HPDE6-E6E7 (cell line): ENCODE results near the gene POMP.
"Not testable (repeated sequence)": the region's sequence is repeated elsewhere in the genome, so short reads cannot be mapped to it uniquely, and the experiment has no call there.

ENCODE experiments used
- DNase-seq: peaks from one replicate; pipeline ENCODE4 v3.0.0; 2011; ENCODE audit warnings: missing footprints; ENCODE audit errors: extremely low spot score

The POMP gene

DNA sequence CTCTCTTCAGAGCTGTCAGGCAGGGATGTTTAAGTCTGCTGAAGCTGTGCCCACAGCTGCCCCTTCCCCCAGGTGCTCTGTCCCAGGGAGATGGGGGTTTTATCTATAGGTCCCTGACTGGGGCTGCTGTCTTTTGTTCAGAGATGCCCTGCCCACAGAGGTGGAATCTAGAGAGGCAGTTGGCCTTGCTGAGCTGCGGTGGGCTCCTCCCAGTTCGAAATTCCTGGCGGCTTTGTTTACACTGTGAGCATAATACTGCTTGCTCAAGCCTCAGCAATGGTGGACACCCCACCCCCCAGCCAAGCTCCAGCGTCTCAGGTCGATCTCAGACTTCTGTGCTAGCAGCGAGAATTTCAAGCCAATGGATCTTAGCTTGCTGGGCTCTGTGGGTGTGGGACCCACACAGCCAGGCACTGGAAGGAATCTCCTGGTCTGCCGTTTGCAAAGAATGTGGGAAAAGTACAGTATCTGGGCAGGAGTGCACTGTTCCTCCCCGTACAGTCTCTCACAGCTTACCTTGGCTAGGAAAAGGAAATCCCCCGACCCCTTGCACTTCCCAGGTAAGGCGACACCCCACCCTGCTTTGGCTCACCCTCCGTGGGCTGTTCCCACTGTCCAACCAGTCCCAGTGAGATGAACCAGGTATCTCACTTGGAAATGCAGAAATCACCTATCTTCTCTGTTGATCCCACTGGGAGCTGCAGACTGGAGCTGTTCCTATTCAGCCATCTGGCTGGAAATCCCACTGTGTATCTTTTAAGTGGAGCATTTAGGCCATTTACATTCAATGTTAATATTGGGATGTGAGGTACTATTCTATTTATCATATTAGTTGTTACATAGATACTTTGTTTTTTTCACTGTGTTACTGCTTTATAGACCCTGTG is 34.9 kb downstream of the POMP start:
- DNase-seq, result not testable (repeated sequence)

- no peak for DNase-seq
These were observed 38.5 kb downstream of the POMP start for GRCh38 chr13:28697441-28697840.

GRCh38 chr13:28699246-28699645 is 40.3 kb downstream of the POMP start:
- no peak for DNase-seq

DNA sequence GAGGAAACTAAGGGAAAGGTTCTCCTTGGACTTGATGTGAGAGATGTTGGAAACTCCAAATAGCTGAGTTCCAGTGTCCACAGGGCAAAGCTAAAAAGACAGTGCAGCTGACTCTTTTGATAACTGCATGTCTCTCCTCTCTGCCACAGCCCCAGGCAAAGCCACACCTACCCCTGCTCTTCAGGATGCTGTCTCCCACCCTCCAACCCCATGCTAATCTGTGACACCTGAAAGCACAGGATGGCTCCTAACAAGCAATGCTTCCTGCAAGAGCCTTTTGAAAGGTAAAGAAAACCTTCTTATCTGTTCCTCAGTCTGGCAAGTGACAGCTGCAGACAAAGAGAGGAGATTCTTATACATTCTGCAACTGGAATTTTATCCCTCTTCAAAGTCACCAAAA is 45.4 kb downstream of the POMP start:
- DNase-seq, result no peak

DNA sequence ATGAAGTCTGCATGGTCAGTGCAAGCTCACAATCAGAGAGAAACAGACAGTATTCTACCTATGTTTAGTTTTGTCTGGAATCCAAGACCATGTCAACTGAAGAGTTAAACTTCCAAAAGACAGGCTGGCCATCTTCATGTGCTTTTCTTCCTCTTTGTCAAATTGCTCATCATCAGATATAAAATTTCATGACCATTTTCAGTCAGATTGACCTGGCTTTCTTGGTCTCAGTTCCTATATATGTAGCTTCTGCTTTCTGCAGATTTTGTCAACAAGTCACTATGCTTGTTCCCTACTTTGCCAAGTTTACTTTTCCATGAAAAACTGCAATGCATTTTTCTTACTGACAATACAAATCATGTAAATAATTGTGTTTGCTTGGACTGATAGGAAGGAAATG is 46.0 kb downstream of the POMP start:
- DNase-seq, result no peak

GRCh38 chr13:28705461-28706083 is 46.6 kb downstream of the POMP start:
- no peak for DNase-seq

DNA sequence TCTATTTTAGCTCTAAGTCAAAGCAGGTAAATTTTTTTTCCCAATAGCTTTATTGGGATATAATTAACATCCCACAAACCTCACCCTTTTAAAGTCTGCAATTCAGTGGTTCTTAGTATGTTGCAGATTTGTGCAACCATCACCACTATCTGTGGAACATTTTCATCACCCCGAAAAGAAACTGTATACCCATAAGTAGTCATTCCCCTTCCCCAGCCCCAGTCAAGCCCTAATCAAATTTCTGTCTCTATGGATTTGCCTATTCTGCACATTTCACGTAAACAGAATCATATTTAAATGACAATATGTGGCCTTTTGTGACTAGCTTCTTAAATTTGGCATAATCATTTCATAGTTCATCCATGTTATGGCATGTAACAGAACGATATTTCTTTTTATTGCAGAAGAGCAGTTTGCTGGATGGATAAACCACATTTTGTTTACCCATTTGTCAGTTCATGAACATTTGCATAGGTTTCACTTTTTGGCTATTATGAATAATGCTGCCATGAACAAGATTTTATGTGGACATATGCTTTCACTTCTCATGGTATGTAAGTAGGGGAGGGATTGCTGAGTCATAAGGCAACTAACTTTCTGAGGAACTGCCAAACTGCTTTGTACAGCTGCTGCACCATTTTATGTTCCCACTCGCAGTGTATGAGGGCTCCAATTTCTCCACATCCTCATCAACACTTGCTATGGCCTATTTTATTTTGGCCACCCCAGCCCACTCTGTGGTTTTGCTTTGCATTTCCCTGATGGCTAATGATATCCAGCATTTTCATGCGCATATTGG is 48.9 kb downstream of the POMP start:
- no peak for DNase-seq

- DNase-seq, result no peak
These were observed 51.2 kb downstream of the POMP start for GRCh38 chr13:28710161-28710560.

GRCh38 chr13:28714651-28715050 is 55.7 kb downstream of the POMP start:
- DNase-seq, result no peak

DNA sequence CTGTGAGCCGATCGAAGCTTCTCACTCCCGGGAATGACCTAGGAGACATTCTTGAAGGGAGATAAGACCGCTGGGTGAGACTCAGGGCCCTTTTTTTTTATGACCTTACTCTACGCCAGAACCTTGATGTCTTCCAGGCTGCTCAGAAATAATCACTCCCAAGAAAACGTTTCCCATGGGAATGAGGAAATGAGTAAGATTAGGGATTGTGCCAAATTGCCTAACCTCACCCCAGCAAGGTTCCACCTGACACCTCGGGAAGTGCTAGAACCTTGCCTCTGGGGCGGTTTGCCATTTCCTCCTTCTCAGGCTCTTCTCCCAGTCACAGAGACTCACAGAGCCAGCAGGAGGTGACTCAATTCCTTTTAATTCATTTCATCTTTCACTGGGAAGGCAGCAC is 57.6 kb downstream of the POMP start:
- DNase-seq, result no peak

DNA sequence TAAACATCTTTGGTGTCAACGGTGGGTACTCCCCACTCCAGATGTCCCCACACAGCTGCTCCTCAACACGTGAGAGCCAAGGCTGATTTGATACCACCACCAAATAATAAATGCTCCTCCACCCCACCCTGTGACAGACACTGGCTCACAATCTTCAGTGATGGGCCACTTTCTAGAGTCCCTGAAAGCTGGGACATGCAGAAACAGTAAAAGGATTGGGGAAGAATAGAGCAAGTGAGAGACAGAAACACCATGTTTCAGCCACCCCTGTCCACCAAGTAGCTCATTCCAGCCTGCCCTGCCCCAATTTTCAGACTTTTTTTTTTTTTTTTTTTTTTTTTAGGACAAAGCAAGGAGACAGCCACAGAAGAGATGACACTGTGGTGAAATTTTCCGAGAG is 58.2 kb downstream of the POMP start:
- no peak for DNase-seq

- no peak for DNase-seq
These were observed 59.2 kb downstream of the POMP start for GRCh38 chr13:28718196-28718542.

- DNase-seq, result peak; percentile 55
These were observed 59.8 kb downstream of the POMP start, which contains the start of gene SLC46A3 for GRCh38 chr13:28718543-28719226. SLC46A3 (minus strand) TSS chr13:28718970; CDS start chr13:28717998, 972 bp downstream.

- no peak for DNase-seq
These were observed 60.5 kb downstream of the POMP start for GRCh38 chr13:28719227-28720055.

DNA sequence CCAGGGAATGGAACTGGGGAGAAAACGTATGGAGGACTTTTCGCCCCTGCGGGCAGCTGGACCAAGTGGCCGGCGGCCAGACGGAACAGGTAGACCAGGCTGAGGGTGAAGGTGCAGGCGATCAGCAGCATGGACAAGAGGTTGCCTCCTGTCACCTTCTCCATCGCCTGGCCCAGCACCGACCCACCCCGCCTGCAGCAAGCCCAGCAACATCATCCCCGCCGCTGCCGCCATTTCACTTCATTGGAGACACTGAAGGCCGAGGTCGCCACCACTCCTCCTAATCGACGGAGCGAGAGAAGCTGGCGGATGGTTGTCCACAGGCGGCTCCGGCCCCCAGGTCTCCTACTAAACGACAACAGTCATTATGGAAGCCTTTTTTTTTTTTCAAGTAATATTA is 64.9 kb downstream of the POMP start:
- no peak for DNase-seq

DNA sequence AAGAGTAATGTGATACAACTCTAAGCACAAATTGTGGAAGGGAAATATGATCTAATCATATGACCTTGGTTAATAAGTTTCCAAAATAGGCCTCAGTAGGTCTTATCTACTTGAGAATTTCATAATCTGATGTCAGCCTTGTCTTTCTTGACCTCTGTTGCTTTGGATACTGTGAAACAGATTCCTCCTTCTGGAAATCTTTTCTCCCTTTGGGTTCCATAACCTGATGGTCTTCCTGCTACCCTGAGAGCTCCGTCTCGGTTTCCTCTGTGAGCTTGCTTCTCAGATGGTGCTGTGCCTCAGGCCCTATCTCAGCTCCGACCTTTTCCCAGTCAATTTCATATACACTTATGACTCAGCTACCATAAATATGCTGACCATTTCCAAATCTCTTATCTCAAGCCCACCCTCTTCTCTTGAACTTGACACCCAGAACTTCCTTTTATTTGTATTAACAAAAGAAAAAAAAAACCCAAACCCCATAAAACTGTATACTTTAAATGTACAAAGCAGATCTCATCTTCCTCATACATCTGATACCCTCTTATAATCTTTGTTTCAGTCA is 66.2 kb downstream of the POMP start:
- DNase-seq, result no peak
